Measurements from ENCODE around the gene MDFIC.

Gene MDFIC

DNA sequence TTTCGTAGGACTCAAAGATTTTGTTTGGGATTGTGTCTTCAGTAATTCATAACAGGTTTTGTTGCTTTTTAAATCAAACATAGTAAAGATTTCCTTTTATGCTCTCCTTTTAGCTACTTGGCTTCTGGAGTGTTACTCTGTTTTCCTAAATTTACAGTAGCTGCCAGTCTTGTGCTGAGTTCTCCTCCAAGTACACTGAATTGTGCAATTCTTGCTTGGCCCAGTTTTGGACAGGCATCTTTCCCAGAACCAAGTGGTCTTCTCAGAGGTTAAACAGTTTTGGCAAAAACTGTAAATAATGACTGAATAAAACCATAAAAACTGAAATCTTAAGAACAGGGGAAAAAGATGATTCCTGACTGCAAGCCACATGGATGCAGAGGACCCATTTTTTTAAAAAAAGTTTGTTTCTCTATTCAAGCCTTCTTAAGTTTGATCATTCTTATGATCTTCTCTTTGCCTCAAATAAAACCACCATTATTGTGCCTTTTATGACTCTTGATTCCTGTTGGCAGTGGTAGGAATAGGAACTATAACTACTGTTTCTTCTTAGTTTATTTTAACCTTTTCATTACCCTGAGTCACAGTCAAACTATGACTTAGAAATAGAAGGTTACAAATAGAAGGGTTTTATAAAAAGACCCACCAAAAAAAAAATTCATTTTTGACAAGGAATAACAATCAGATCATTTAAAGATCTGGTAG is 88.0 kb downstream of the MDFIC start:
- no peak for DNase-seq
- TF ChIP-seq EZH2phosphoT487 (IDR thresholded peaks at IDR 0.05; ENCODE audit: low read length) (no peak), EZH2 (optimal IDR thresholded peaks at IDR 0.05; ENCODE audit: low read depth, low read length) (no peak)
- TF ChIP-seq, protein P1, sequence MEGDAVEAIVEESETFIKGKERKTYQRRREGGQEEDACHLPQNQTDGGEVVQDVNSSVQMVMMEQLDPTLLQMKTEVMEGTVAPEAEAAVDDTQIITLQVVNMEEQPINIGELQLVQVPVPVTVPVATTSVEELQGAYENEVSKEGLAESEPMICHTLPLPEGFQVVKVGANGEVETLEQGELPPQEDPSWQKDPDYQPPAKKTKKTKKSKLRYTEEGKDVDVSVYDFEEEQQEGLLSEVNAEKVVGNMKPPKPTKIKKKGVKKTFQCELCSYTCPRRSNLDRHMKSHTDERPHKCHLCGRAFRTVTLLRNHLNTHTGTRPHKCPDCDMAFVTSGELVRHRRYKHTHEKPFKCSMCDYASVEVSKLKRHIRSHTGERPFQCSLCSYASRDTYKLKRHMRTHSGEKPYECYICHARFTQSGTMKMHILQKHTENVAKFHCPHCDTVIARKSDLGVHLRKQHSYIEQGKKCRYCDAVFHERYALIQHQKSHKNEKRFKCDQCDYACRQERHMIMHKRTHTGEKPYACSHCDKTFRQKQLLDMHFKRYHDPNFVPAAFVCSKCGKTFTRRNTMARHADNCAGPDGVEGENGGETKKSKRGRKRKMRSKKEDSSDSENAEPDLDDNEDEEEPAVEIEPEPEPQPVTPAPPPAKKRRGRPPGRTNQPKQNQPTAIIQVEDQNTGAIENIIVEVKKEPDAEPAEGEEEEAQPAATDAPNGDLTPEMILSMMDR (IDR thresholded peaks at IDR 0.05; ENCODE audit: low read length): no peak
- Histone ChIP-seq H3K36me3 (replicated peaks; ENCODE audit: insufficient read depth, low read length) (no peaks in the 10 kb centered on the region), H3K79me2 (ENCODE audit: low read length) (peaks cover 62% of the 10 kb centered on the region), H3K9me2 (replicated peaks; ENCODE audit: insufficient read depth, low read length) (no peaks in the 10 kb centered on the region), H3K9me3 (replicated peaks; ENCODE audit: insufficient read depth, low read length) (no peaks in the 10 kb centered on the region), H3F3A (ENCODE audit: insufficient read depth, low read length) (peaks cover 11% of the 10 kb centered on the region; the same call in 1 of the 2 replicates), H2AFZ (ENCODE audit: low read length) (no peak overlapping the region), H3K4me3 (ENCODE audit: low read length) (peak overlapping the region; percentile 3; the same call in 1 of the 2 replicates), H3K4me2 (ENCODE audit: low read depth, low read length) (peak overlapping the region; percentile 51), H3K4me1 (ENCODE audit: low read length) (peaks cover 24% of the 10 kb centered on the region), H4K20me1 (ENCODE audit: insufficient read depth, low read length) (no peaks in the 10 kb centered on the region), H3K27me3 (replicated peaks; ENCODE audit: insufficient read depth, low read length) (no peaks in the 10 kb centered on the region), H3K9ac (ENCODE audit: low read length) (no peak overlapping the region), H3K27ac (ENCODE audit: low read length) (peak overlapping the region; percentile 43; the same call in 1 of the 2 replicates)

DNA sequence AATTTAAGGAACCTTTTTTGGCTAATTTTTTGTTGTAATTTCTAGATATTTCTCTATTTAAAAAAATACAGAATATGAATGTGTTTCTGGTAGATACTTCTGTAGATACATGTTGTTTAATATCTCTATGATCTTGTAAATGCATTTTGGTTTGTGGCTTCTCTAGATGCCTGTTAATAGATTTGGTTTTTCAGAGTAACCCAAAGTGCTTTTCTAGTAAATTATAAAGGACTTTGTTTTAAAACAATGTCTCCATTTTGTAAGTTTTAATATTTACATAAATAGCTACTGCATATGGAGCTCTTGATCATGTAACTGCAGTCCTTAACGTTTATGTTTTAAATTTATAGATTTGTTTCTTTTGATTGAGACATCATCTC is 88.5 kb downstream of the MDFIC start:
- Histone ChIP-seq H3K27me3 (replicated peaks; ENCODE audit: insufficient read depth, low read length) (no peaks in the 10 kb centered on the region), H2AFZ (ENCODE audit: low read length) (no peak overlapping the region), H3K9me2 (replicated peaks; ENCODE audit: insufficient read depth, low read length) (no peaks in the 10 kb centered on the region), H3F3A (ENCODE audit: insufficient read depth, low read length) (peaks cover 11% of the 10 kb centered on the region; the same call in 1 of the 2 replicates), H3K79me2 (ENCODE audit: low read length) (peaks cover 57% of the 10 kb centered on the region), H3K9ac (ENCODE audit: low read length) (no peak overlapping the region), H3K27ac (ENCODE audit: low read length) (no peak overlapping the region), H3K4me2 (ENCODE audit: low read depth, low read length) (no peak overlapping the region), H4K20me1 (ENCODE audit: insufficient read depth, low read length) (no peaks in the 10 kb centered on the region), H3K36me3 (replicated peaks; ENCODE audit: insufficient read depth, low read length) (0 out of 2 replicates have a peak, but pooled peaks cover under 1% of the 10 kb centered on the region), H3K4me3 (ENCODE audit: low read length) (no peak overlapping the region), H3K9me3 (replicated peaks; ENCODE audit: insufficient read depth, low read length) (no peaks in the 10 kb centered on the region), H3K4me1 (ENCODE audit: low read length) (peaks cover 24% of the 10 kb centered on the region)
- TF ChIP-seq, protein P1 (IDR thresholded peaks at IDR 0.05; ENCODE audit: low read length): no peak
- no peak for TF ChIP-seq EZH2phosphoT487 (IDR thresholded peaks at IDR 0.05; ENCODE audit: low read length)
- no peak for TF ChIP-seq EZH2 (optimal IDR thresholded peaks at IDR 0.05; ENCODE audit: low read depth, low read length)
- no peak for DNase-seq

DNA sequence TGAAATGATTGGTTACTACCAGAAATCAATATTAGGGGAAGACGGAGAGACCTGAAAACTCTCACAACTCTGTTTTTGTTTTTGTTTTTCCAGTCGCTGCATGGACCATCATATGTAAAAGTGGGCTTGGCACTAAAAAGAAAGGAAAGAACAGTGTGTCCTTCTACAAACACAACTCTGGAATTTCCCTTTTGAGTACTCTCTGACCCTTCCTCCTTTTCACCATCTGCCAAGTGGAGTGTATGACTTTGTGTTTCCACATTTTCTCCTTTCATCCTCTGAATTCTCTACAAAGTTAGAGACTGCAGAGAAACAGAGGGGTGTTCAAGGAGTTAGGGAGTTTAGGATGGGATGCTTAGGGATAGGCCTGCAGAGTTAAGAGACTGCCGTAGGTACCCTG is 92.0 kb downstream of the MDFIC start:
- H3K27ac ChIP-seq (ENCODE audit: low read length): no peak overlapping the region
- peaks cover 32% of the 10 kb centered on the region for H3K79me2 ChIP-seq (ENCODE audit: low read length)
- H3K9ac ChIP-seq (ENCODE audit: low read length): no peak overlapping the region
- peak; percentile 4 for DNase-seq
- peaks cover 13% of the 10 kb centered on the region for H3K4me1 ChIP-seq (ENCODE audit: low read length)
- no peaks in the 10 kb centered on the region for H3K9me2 ChIP-seq (replicated peaks; ENCODE audit: insufficient read depth, low read length)
- H3F3A ChIP-seq (ENCODE audit: insufficient read depth, low read length): peaks cover 4% of the 10 kb centered on the region; the same call in 1 of the 2 replicates
- H3K9me3 ChIP-seq (replicated peaks; ENCODE audit: insufficient read depth, low read length): no peaks in the 10 kb centered on the region
- no peak overlapping the region for H3K4me3 ChIP-seq (ENCODE audit: low read length)
- H3K36me3 ChIP-seq (replicated peaks; ENCODE audit: insufficient read depth, low read length): peaks cover 4% of the 10 kb centered on the region; the same call in 1 of the 2 replicates
- H2AFZ ChIP-seq (ENCODE audit: low read length): no peak overlapping the region
- TF ChIP-seq EZH2 (optimal IDR thresholded peaks at IDR 0.05; ENCODE audit: low read depth, low read length) (no peak), EZH2phosphoT487 (IDR thresholded peaks at IDR 0.05; ENCODE audit: low read length) (no peak)
- TF ChIP-seq, protein P1 (IDR thresholded peaks at IDR 0.05; ENCODE audit: low read length): no peak
- H4K20me1 ChIP-seq (ENCODE audit: insufficient read depth, low read length): no peaks in the 10 kb centered on the region
- no peak overlapping the region for H3K4me2 ChIP-seq (ENCODE audit: low read depth, low read length)
- no peaks in the 10 kb centered on the region for H3K27me3 ChIP-seq (replicated peaks; ENCODE audit: insufficient read depth, low read length)

Measured in MM.1S (cell line).